ENCODE data around the gene CELF1. TPM values are rescaled to one million over a fixed set of nuclear protein-coding genes. Genes with fewer than 3 reads are reported as not detected.
A peak's percentile ranks its signal among the peaks of the same experiment; 100 is the strongest.

Gene CELF1
- total and polyA plus RNA-seq, 8 donors = 76.8 to 107 (median 90.7) TPM

DNA sequence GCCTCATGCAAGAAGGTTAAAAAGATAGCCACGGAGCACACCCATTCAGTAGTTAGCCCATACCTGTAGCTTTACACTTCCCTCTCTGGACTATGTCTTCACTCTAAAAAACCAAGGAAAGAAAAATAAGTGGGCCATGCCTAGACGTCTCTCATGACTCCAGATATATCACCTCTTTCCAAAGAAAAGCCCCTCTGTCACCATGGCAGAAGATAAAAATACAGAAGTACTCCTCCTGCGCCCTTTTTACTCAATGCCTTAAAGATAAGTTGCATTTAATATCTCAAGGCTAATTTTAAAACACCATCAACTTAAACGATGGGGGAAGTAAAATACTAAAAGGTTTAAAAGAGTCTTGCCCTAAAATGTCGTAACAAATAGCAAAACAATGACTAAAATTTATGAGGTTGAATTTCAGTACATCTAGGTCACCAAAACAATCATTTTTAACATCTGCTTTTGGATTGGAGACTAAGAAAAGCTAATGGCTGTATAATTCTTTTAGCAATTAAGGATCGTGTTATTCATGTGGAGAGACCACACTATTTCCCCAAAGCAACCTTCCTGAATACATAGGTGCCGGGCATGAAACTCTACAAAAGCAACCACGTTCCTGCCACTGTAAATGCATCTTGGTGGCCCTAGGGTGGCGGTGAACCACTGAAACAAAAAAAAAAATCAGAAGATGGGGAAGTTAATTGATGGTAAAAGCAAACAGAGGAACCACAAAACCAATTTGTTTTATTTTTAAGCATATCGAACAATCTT is 46.0 kb downstream of the CELF1 start:
- no peak for ATAC-seq
- Histone ChIP-seq H3K9me3 (no peaks in the 10 kb centered on the region), H3K4me1 (peaks cover 18 to 71% of the 10 kb centered on the region in 2 donors), H3K36me3 (peaks cover 0 to 6% of the 10 kb centered on the region in 2 donors), H3K4me3 (no peak overlapping the region), H3K27ac (peak overlapping the region in 1 of 2 donors; percentile 48), H3K27me3 (no peaks in the 10 kb centered on the region)
- no peak for DNase-seq
- TF ChIP-seq, protein P1, sequence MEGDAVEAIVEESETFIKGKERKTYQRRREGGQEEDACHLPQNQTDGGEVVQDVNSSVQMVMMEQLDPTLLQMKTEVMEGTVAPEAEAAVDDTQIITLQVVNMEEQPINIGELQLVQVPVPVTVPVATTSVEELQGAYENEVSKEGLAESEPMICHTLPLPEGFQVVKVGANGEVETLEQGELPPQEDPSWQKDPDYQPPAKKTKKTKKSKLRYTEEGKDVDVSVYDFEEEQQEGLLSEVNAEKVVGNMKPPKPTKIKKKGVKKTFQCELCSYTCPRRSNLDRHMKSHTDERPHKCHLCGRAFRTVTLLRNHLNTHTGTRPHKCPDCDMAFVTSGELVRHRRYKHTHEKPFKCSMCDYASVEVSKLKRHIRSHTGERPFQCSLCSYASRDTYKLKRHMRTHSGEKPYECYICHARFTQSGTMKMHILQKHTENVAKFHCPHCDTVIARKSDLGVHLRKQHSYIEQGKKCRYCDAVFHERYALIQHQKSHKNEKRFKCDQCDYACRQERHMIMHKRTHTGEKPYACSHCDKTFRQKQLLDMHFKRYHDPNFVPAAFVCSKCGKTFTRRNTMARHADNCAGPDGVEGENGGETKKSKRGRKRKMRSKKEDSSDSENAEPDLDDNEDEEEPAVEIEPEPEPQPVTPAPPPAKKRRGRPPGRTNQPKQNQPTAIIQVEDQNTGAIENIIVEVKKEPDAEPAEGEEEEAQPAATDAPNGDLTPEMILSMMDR (IDR thresholded peaks at IDR 0.05) = no peak
- intact Hi-C loops (cut with DNase I) = no loop called here

DNA sequence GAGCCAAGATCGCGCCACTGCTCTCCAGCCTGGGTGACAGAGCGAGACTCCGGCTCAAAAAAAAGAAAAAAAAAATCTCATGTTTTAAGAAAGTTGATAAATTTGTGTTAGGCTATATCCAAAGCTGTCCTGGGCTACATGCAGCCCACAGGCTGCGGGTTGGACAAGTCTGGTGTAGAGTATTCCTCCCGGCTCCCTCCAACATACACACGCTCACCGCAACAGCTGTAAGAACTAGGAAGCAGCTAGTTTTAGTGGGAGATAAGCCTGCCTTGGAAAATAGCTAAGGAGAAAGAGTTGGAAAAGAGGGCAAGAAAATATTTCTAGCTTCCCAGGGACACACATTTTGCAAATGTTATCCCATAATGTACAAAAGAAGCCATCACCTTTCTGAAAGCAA is 46.6 kb downstream of the CELF1 start:
- ATAC-seq = peak; percentile 45
- DNase-seq = peak in 2 of 4 donors; percentile 73 to 80
- TF ChIP-seq, protein P1 (IDR thresholded peaks at IDR 0.05) = no peak
- Histone ChIP-seq H3K9me3 (no peaks in the 10 kb centered on the region), H3K4me3 (no peak overlapping the region), H3K27me3 (no peaks in the 10 kb centered on the region), H3K4me1 (peaks cover 18 to 65% of the 10 kb centered on the region in 2 donors), H3K27ac (peak overlapping the region in 1 of 2 donors; percentile 48), H3K36me3 (peaks cover 0 to 6% of the 10 kb centered on the region in 2 donors)
- intact Hi-C loops (cut with DNase I) = no loop called here

DNA sequence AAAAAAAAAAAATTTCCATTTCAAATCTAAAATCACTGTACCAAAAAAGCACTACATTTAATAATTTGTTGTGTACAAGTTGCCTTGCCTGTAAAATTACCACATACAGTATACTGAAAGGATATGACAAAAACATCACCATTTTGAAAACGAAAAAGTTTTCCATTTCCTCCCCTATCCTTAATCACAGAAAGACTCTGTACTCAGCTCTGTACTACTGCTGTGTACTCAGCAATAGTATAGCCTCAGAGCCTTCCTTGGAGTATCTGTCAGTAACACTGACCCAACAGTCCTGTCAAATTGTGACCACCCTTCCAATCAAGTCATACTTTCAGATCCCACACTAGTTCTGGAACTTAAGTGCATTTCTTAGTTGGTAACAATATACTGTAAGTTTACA is 48.0 kb downstream of the CELF1 start:
- no peak for DNase-seq
- Histone ChIP-seq H3K4me3 (no peak overlapping the region), H3K27ac (no peak overlapping the region), H3K4me1 (peaks cover 17 to 65% of the 10 kb centered on the region in 2 donors), H3K36me3 (peaks cover 0 to 6% of the 10 kb centered on the region in 2 donors), H3K9me3 (no peaks in the 10 kb centered on the region), H3K27me3 (no peaks in the 10 kb centered on the region)
- no peak for ATAC-seq
- TF ChIP-seq, protein P1 (IDR thresholded peaks at IDR 0.05) = no peak
- intact Hi-C loops (cut with DNase I) = no loop called here

GRCh38 chr11:47503227-47503626 is 49.7 kb downstream of the CELF1 start:
- DNase-seq = no peak
- H3K4me1 ChIP-seq = peaks cover 12 to 65% of the 10 kb centered on the region in 2 donors
- ATAC-seq = no peak
- H3K27me3 ChIP-seq = no peaks in the 10 kb centered on the region
- H3K9me3 ChIP-seq = no peaks in the 10 kb centered on the region
- peaks cover 0 to 6% of the 10 kb centered on the region in 2 donors for H3K36me3 ChIP-seq
- TF ChIP-seq, protein P1 (IDR thresholded peaks at IDR 0.05) = no peak
- H3K27ac ChIP-seq = no peak overlapping the region
- intact Hi-C loops (cut with DNase I) = no loop called here
- H3K4me3 ChIP-seq = no peak overlapping the region

DNA sequence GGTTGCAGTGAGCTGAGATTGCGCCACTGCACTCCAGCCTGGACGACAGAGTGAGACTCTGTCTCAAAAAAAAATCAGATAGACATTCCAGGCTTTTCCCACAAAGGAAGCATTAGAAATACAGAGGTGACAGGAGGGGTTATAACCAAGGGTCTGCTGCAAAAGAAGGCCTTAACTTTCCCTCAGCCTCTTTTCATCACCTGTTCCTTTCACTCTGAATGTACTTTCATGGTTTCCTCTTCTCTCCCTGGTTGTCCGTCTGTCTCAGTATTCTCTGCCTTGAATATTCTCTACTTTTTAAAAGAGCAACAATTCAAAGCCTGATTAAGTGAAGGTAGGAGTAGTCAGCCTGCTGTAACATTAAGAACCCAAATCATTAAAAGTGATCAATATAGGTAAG is 50.2 kb downstream of the CELF1 start:
- H3K27me3 ChIP-seq = no peaks in the 10 kb centered on the region
- H3K36me3 ChIP-seq = peaks cover 0 to 6% of the 10 kb centered on the region in 2 donors
- no peak overlapping the region for H3K4me3 ChIP-seq
- intact Hi-C loops (cut with DNase I) = no loop called here
- TF ChIP-seq, protein P1 (IDR thresholded peaks at IDR 0.05) = no peak
- ATAC-seq (no peak), DNase-seq (no peak)
- no peak overlapping the region for H3K27ac ChIP-seq
- H3K9me3 ChIP-seq = no peaks in the 10 kb centered on the region
- peaks cover 12 to 65% of the 10 kb centered on the region in 2 donors for H3K4me1 ChIP-seq

Measured in left lung (tissue), 10 donors.